ENCODE results near the gene DYRK1B.

DNA sequence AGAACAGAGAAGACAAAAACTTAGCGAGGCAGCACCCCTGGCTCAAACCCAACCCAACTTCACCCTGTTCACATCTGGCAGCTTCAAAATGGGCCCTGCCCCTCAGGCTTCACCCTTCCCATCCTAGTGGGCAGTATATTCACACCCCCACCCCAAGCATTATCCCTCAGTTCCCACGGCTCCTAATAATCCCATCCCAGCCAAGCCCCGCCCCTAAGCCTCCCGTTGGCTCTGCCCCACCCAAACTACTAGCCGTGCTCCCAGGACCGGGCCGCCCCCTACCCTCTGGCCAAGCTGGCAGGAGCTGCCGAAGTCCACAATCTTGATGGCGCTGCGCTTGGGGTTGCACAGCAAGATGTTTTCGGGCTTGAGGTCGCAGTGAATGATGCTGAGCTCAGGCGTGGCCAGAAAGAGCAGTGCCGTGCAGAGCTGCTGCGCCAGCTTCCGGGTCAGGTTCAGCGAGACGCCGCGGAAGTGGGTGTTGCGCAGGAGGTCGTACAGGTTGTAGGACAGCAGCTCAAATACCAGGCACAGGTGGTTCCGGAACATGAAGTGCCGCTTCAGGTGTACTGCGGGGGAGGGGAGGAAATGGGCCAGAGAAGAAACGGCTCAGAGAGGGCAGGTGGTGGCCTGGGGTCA lies 5.8 kb downstream of the DYRK1B start:
- TF ChIP-seq POLR2AphosphoS5 (IDR thresholded peaks at IDR 0.05) (no peak), POLR2A (IDR thresholded peaks at IDR 0.05; ENCODE audit: low read depth) (no peak), EP300 (IDR thresholded peaks at IDR 0.05) (no peak)
- TF ChIP-seq, protein P1, sequence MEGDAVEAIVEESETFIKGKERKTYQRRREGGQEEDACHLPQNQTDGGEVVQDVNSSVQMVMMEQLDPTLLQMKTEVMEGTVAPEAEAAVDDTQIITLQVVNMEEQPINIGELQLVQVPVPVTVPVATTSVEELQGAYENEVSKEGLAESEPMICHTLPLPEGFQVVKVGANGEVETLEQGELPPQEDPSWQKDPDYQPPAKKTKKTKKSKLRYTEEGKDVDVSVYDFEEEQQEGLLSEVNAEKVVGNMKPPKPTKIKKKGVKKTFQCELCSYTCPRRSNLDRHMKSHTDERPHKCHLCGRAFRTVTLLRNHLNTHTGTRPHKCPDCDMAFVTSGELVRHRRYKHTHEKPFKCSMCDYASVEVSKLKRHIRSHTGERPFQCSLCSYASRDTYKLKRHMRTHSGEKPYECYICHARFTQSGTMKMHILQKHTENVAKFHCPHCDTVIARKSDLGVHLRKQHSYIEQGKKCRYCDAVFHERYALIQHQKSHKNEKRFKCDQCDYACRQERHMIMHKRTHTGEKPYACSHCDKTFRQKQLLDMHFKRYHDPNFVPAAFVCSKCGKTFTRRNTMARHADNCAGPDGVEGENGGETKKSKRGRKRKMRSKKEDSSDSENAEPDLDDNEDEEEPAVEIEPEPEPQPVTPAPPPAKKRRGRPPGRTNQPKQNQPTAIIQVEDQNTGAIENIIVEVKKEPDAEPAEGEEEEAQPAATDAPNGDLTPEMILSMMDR (IDR thresholded peaks at IDR 0.05): no peak
